Brain pericyte (primary cell): ENCODE results near the gene RTN4RL2.

Experiments used
- DNase-seq: peaks from one replicate; pipeline ENCODE4 v3.0.0-alpha.2; 2012; ENCODE audit warnings: low read depth, low spot score

RTN4RL2 gene

GRCh38 chr11:57460022-57460757 lies at the start of gene RTN4RL2:
RTN4RL2 (plus strand) TSS chr11:57460528; CDS start chr11:57460866, 338 bp downstream.
- no peak for DNase-seq

GRCh38 chr11:57413681-57414080 lies 46.6 kb upstream of the RTN4RL2 start:
- DNase-seq = no peak

- DNase-seq = no peak
These were observed 45.6 kb upstream of the RTN4RL2 start for GRCh38 chr11:57414612-57415212.

DNA sequence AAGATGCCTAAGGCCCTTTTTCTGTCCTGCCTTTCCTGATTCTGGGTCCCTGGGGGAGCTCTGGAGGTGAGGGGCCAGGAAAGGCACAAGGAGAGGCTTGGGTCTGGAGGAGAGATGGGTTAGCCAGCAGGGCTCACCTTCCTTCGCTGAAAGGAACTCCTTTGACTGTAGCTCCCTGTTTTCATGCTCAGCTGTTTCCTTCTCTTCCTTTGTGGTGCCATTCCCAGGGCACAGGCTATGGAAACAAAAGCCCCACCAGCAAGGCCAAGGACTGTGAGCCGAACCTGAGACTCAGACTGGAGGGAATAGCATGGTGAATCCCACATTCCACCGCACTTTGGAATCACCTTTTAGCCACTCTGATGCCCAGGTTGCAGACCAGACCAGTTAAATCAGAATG lies 43.9 kb upstream of the RTN4RL2 start:
- no peak for DNase-seq

DNA sequence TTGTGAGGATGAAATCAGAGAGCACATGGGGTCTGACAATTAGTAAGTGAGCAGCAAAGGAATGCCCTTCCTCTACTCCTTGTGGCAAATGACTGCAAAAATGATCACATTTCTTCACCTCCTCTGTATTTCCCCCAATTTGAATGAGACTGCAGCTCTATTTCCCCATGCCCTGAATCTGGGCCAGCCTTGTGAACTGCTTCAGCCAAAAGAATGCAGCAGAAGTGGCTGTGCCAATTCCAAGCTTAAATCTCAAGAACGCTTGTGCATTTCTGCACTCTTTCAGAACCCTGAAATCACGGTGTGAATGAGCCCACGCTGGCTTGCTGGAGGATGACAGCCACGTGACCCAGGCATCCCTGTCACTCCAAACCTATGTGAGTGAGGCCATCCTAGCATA lies 43.3 kb upstream of the RTN4RL2 start:
- DNase-seq = no peak

DNA sequence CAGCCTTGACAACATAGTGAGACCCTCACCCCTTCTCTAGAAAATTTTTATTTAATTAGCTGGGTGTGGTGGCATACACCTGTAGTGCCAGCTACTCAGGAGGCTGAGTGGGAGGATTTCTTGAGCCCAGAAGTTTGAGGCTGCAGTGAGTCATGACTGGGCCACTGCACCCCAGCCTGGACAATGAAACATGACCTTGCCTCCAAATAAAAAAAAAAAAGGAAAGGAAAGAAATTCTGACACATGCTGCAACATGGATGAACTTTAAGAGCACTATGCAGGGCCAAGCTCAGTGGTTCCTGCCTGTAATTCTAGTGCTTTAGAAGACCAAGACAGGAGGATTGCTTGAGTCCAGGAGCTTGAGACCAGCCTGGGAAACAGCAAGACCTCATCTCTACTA lies 42.2 kb upstream of the RTN4RL2 start:
- DNase-seq = no peak

DNA sequence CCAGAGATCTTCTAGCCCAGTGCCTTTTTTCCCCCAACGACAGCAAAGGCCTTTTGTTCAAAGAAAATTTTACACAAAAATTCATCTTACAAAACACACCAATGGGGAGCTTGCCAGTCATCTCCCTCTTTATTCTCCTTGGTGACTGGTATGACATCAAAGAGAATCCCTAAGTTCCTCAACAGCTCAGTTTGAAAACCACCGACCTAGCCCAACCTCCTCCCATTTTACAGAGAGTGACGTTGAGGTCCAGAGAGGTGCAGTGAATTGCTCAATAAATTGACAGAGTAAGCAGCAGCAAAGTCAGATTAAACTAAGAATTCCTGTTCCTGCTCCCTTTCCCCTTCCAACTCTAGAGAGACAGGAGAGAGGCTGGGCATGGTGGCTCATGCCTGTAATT lies 41.2 kb upstream of the RTN4RL2 start:
- DNase-seq = no peak

- DNase-seq = no peak
These were observed 39.3 kb upstream of the RTN4RL2 start for GRCh38 chr11:57421066-57421465.

- no peak for DNase-seq
These were observed 38.5 kb upstream of the RTN4RL2 start for GRCh38 chr11:57421805-57422204.

GRCh38 chr11:57422669-57423068 lies 37.7 kb upstream of the RTN4RL2 start:
- no peak for DNase-seq

- no peak for DNase-seq
These were observed 36.1 kb upstream of the RTN4RL2 start for GRCh38 chr11:57424137-57424791.

- peak; percentile 43 for DNase-seq
These were observed 35.4 kb upstream of the RTN4RL2 start for GRCh38 chr11:57424792-57425564.

GRCh38 chr11:57425565-57426438 lies 34.5 kb upstream of the RTN4RL2 start:
- DNase-seq = no peak

DNA sequence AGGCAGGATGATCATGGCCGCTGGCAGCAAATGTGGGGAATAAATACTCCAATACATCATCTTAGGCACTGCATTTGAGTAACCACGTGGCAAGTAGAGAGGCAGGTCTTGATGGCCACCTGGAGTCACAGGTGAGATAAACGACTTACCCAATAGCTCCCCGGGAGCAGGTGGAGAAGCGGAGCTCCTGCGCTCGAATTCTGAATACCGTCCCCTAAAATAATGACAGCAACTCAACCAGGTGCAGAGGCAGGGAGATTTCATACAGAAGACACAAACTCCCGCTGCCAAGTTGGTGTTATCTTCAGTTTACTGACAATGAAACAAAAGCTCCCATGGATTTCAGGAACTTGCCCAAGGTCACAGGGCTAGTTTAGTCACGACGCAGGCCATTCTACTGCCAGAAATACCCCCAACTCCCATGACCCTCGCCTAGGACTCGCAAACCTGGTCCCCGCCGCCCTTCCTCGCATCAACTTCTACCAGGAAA lies 33.8 kb upstream of the RTN4RL2 start:
- DNase-seq = no peak

- DNase-seq = no peak
These were observed 33.2 kb upstream of the RTN4RL2 start, which contains the start of gene SLC43A3 for GRCh38 chr11:57426929-57427726. SLC43A3 (minus strand) TSS chr11:57427121; CDS start chr11:57426172, 949 bp downstream.

GRCh38 chr11:57427727-57428082 lies 32.6 kb upstream of the RTN4RL2 start:
- DNase-seq = no peak

DNA sequence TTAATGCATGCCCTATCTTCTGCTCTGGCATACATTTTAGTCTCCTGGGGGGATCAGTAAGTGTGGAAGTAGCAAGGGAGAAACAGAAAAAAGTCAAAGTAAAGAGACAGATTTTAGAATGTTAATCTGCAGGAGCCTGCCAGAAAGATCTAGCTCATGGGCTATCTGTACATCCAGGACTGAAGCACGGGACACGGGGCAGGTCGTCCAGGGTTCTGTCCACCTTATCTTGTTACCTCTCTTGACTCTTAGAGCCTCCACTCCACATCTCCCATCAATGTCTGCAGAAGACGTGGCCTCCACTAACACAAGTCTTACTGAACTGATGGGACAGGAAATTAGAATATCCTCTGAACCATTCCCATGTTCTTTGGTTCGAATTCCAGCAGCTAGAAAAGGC lies 31.7 kb upstream of the RTN4RL2 start:
- no peak for DNase-seq

DNA sequence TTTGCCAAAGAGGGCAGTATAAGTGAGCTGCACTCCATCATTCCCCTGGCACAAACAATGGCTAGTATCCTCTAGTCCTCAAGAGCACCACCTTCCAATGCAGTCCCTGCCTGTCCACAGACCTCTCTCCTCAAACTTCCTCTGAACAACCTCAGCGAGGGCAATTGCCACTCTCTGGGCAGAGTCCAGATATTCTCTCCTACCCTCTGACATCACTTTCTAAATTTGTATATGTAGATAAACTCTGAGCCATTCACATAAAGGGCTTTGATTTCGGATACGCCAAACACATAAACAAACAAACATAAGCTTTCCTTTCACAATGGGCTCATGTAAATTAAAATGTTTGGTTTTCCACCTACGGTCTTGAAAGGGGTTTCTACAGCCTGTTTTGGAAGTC lies 30.4 kb upstream of the RTN4RL2 start:
- no peak for DNase-seq

DNA sequence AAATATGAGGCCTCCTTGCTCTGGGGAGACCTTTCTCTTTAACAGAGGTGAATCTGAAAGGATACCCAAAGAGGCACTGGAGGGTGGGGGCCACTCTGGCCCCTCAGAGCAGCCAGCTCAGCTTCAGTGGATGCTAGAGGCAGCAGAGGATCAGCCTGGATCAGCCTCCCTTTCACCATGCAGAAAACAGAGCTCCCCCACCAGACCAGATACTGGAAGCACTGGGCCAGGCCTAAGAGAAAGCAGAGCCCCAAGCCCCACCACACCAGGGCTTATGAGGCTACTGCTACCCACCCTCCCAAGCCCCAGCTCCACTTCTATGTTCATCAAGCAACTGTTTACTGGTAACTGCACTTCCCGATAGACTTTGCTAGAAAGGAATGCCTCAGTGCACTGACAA lies 29.4 kb upstream of the RTN4RL2 start:
- no peak for DNase-seq

DNA sequence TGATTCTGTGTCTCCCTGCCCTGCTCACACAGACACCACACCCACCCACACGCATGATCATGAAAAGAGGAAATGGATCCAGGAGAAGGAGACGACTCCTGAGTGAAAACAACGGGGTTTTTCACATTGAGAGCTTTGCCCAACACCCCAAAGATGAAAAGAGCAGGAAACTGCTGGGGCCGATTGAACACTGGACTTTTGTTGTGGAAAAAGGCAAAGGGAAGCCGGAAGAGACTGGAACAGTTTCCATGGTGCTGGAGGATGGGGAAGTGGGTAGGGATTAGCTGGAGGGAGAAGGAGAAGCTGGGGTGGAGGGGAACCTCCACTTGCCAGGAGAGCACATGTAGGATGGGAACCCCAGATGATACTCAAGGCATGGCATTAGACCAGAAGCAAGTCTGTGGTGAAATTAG lies 28.2 kb upstream of the RTN4RL2 start:
- DNase-seq = no peak
